NCI-H526 (cell line): ENCODE results near the gene SLC39A7.
"Not testable (repeated sequence)": the region's sequence is repeated elsewhere in the genome, so short reads cannot be mapped to it uniquely, and the experiment has no call there.

Source experiments
- DNase-seq, 2 experiments: peaks; one replicate each; lab custom pipeline; 2025; lab: John Stamatoyannopoulos, UW

SLC39A7 gene

GRCh38 chr6:33205191-33206026 lies 4.7 kb downstream of the SLC39A7 start:
- DNase-seq: no peak

GRCh38 chr6:33206027-33206863 lies 5.6 kb downstream of the SLC39A7 start:
- DNase-seq: no peak

DNA sequence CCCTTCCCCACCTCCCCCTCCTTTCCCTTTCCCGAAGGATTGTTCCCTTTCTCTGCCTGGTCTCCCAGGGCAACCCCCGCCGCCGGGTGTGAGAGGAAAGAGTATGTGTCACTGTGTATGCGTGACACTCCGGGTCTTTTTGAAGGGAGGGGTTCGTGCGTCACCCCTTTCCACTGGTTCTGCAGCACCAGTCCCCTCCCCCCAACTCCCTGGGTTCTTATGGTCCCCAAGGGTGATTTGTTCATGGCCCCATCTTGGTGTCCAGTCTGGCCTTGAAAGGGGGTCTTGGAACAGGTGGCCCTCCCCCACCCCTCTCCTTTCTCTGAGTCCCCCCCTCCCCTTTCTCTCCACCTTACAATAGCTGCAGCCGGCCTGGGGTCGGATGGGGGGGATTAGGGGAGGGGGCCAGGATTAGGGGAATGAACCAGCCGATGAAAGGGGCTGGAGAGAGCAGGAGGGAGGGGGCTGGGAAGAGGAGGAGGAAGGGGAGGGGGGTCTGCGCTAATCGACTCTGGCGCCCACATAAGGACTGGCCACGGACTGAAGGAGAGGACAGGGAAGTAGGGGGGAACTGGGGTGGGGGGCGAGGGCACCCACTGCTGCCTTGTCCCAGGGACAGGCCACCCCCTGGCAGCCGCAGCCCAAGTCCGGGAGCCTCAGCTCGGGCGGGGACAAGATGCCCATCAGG lies 6.3 kb downstream of the SLC39A7 start:
- DNase-seq: peak in 1 of 2 experiments; percentile 26

- peak in 1 of 2 experiments; percentile 54 for DNase-seq
Observed at GRCh38 chr6:33207552-33208090, 7.0 kb downstream of the SLC39A7 start.

GRCh38 chr6:33208091-33208967 lies 7.7 kb downstream of the SLC39A7 start, which contains the start of gene RING1:
Gene RING1, plus strand, starts transcription at chr6:33208500. Its CDS starts 323 bp downstream, at chr6:33208823.
- DNase-seq: peak in 1 of 2 experiments; percentile 83

GRCh38 chr6:33209856-33210255 lies 9.2 kb downstream of the SLC39A7 start:
- no peak for DNase-seq

GRCh38 chr6:33211136-33211535 lies 10.5 kb downstream of the SLC39A7 start:
- DNase-seq: no peak

DNA sequence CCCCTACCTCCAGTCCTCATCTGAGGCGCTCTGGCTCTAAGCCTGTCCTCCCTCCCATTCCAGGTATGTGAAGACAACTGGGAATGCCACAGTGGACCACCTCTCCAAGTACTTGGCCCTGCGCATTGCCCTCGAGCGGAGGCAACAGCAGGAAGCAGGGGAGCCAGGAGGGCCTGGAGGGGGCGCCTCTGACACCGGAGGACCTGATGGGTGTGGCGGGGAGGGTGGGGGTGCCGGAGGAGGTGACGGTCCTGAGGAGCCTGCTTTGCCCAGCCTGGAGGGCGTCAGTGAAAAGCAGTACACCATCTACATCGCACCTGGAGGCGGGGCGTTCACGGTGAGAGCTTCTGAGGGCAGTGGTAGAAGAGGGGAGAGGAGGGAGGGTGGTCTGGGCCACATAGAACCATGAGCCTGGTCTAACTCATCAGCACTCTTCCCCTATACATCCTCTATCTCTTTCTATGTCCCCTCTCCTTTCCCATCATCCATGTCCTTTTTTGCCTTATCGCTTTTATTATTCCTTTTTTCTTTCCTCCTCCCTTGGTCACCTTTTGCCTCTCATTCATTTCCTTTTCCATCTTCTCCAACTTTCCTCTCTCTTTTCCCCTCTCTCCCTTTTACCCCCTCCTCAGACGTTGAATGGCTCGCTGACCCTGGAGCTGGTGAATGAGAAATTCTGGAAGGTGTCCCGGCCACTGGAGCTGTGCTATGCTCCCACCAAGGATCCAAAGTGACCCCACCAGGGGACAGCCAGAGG lies 11.2 kb downstream of the SLC39A7 start:
- no peak for DNase-seq

GRCh38 chr6:33212857-33213165 lies 12.1 kb downstream of the SLC39A7 start:
- DNase-seq: no peak

DNA sequence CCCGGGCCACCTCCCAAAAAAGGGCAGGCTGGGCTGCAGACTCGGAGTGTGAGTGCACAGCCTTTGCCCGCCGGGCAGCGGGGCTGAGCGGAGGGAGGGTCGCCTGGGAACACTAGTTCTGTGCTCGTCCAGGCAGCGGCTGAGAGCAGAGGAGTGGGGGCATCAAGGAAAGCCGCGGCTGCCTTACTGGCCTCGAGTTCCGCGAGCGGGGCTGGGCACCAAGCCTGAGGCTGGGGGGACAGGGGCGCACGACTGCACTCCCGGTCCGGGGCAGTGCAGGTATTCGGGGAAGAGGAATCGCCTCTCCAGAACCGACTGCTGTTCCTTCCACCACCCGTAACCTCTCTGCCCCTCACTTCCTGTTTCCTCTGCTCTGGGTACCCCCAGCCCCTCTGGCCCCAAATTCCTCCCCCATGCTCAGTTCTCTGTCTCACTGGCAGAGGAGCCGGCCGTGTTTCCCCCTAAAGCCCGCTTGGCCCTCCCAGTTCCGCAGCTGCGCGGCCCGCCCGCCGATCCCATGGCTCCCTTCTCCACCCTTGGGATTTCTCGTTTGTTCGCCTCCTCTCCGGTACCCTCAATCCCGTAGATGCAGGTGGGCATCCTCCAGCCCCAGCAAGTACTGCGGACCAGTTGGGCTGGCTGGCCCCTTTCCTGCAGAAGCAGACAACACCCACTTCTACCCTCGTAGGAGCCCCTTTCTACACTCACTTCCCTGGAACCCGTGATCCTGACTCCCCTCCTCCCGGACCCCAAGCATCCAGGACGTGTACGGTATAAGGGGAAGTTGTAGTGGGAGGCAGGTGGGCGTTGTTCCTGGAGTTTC lies 12.7 kb downstream of the SLC39A7 start:
- peak in 1 of 2 experiments; percentile 56 for DNase-seq

DNA sequence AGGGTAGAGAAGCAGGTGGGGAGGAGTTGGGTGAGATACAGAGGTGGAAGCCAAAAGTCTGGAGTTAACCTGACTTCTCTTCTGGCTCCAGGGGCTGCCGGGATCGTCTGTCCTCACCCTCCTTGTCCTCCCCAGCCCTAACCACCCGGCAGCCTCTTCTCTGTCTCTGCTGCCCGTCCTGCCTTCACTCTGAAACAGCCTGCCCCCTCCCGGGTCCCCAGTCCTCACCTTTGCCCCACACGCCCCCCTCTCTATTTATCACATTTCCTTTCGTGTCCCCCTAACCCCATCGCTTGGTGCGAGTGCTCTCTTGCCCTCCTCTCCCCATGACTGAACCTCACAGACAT lies 13.3 kb downstream of the SLC39A7 start:
- no peak for DNase-seq

GRCh38 chr6:33215271-33216116 lies 14.8 kb downstream of the SLC39A7 start:
- no peak for DNase-seq

DNA sequence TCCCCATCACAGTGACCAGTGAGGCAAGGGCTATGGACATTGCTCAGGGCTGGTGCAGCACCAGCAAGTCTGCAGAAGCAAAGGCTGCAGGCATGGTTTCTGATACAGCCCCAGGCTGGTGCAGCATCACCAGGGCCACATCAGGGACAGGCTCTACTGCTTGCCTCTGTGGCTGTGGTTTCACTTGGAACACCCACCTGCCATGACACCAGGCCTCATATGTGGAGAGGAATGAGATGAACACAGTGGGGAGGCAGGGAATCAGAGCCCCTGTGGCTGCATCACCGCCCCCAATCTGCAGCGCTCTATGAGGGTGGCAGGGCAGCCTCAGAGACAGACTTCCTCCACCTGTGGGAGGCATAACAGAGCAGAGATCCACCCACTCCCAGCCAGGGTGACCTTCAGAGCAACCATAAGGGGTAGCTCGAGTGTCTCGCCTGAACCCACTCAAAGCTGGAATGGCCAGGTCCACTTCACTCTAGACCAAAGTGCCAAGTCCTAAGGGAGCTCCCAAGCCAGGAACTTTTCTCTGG lies 15.5 kb downstream of the SLC39A7 start:
- no peak for DNase-seq

DNA sequence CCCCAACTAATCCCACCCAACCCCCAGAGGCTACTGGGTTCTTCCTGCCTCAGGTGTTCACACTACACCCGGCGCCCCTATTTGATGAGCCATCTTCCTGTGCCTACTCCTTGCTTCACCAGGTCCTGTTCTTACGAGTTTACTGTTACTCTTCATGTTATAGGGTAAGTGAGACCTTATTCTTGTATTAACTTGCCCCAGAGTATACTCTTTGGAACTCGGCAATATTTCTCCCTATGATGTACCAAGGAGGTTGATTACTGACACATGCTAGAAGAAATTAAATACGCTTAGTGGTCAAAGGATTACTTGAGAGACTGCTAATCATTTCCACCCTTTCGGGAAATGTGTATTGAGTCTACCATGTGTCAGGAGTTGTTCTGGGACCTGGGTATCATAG lies 16.6 kb downstream of the SLC39A7 start:
- no peak for DNase-seq

- no peak for DNase-seq
Observed at GRCh38 chr6:33217681-33218080, 17.0 kb downstream of the SLC39A7 start.

GRCh38 chr6:33226503-33227120 lies 25.9 kb downstream of the SLC39A7 start:
- DNase-seq: not testable (repeated sequence)

GRCh38 chr6:33235221-33235634 lies 34.6 kb downstream of the SLC39A7 start:
- no peak for DNase-seq

DNA sequence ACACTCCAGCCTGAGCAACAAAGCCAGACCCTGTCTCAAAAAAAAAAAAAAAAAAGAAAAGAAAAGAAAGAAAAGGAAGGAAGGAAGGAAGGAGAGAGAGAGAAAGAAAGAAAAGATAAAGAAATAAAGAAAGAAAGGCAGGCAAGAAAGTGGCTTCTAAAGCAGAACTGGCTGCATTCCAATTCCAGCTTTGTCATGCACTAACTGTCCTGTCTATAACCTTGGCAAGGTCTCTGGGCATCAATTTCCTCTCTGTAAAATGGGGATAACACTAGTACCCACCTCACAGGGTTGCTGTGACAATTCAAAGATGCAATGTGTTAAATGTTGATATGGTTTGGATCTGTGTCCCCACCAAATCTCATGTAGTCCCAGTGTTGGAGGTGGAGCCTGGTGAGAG lies 35.7 kb downstream of the SLC39A7 start:
- no peak for DNase-seq
